Mesothelial cell of epicardium (in vitro differentiated cells): Measurements from ENCODE around the gene WSCD2. TPM values are rescaled to one million over a fixed set of nuclear protein-coding genes. Genes with fewer than 3 reads are reported as not detected.

Experiments
- DNase-seq, 2 experiments: peaks; one replicate each; pipeline ENCODE4 v3.0.0; 2021; ENCODE audit warnings: low spot score in 2 of 2; ENCODE audit not compliant: unreplicated experiment in 2 of 2
- H3K27ac Mint-ChIP-seq: 2 replicates; pipeline ENCODE4 v1.8.0; 2021; ENCODE audit warnings: mixed read lengths
- H3K27me3 Mint-ChIP-seq: 2 replicates; pipeline ENCODE4 v1.8.0; 2021; ENCODE audit warnings: low read depth, mixed read lengths
- H3K36me3 Mint-ChIP-seq: 2 replicates; pipeline ENCODE4 v1.8.0; 2021; ENCODE audit warnings: mixed read lengths
- H3K4me1 Mint-ChIP-seq: 2 replicates; pipeline ENCODE4 v1.8.0; 2021; ENCODE audit warnings: mixed read lengths
- H3K4me3 Mint-ChIP-seq: 2 replicates; pipeline ENCODE4 v1.8.0; 2021; ENCODE audit warnings: mild to moderate bottlenecking, moderate library complexity, mixed read lengths
- H3K9me3 Mint-ChIP-seq: 2 replicates; pipeline ENCODE4 v1.8.0; 2021; ENCODE audit warnings: mixed read lengths
- CTCF ChIP-seq: fragments of 200-600 bp; sonication (generic); IDR thresholded peaks from one replicate; pipeline ENCODE4 v1.5.0; 2021; ENCODE audit warnings: antibody characterized with exemption; ENCODE audit not compliant: unreplicated experiment
- total RNA-seq: library from RNA; stranded (reverse); gene quantifications from 3 replicates; pipeline ENCODE4 v1.2.1, GENCODE V29; 2021

Gene WSCD2
- 0.13 to 0.32 TPM in 2 of 3 replicates, not detected in the other for total RNA-seq

GRCh38 chr12:108129017-108129812 is at the start of gene WSCD2:
TSS of gene WSCD2 (plus strand) at chr12:108129288. CDS start at chr12:108195833, 66,545 bp downstream.
- peak; percentile 26 to 55 for DNase-seq
- TF ChIP-seq CTCF, result no peak
- Mint-ChIP-seq H3K4me3 (peak within 1 kb of the TSS; percentile 64), H3K4me1 (peaks cover 3% of the 10 kb centered on the region), H3K27me3 (peaks cover 92% of the 10 kb centered on the region), H3K36me3 (no peaks in the 10 kb centered on the region), H3K27ac (no peak within 1 kb of the TSS), H3K9me3 (no peaks in the 10 kb centered on the region)

DNA sequence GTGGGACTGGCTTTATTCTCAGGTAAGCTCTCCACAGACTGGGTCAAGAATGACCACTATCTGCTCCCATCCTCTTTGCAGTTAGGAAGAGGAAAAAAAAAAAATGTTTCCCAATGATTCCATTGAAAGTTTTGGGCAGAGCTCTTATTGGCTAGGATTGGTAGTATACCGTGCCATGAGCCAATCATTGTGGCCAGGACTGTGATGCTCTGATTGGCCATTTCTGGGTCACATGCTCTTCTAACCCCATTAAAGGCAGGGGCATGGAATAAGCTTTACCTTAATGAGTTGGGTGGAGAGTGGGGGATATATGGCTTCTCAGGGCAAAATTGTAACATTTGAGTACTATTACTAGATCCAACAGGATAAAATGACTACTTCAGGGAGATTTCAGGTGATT is 49.4 kb upstream of the WSCD2 start:
- no peak for DNase-seq
- peaks cover 8% of the 10 kb centered on the region for H3K9me3 Mint-ChIP-seq
- H3K36me3 Mint-ChIP-seq, result no peaks in the 10 kb centered on the region
- no peak overlapping the region for H3K4me3 Mint-ChIP-seq
- no peaks in the 10 kb centered on the region for H3K4me1 Mint-ChIP-seq
- TF ChIP-seq CTCF, result no peak
- H3K27me3 Mint-ChIP-seq, result peaks cover 47% of the 10 kb centered on the region
- H3K27ac Mint-ChIP-seq, result no peak overlapping the region

GRCh38 chr12:108080363-108080762 is 48.7 kb upstream of the WSCD2 start:
- no peak for TF ChIP-seq CTCF
- Mint-ChIP-seq H3K36me3 (no peaks in the 10 kb centered on the region), H3K4me1 (no peaks in the 10 kb centered on the region), H3K9me3 (peaks cover 8% of the 10 kb centered on the region), H3K4me3 (no peak overlapping the region), H3K27me3 (peaks cover 42% of the 10 kb centered on the region), H3K27ac (no peak overlapping the region)
- DNase-seq, result no peak

- Mint-ChIP-seq H3K27me3 (peaks cover 29% of the 10 kb centered on the region), H3K4me3 (no peak overlapping the region), H3K4me1 (no peaks in the 10 kb centered on the region), H3K9me3 (peaks cover 17% of the 10 kb centered on the region), H3K36me3 (no peaks in the 10 kb centered on the region), H3K27ac (no peak overlapping the region)
- no peak for TF ChIP-seq CTCF
- DNase-seq, result no peak
Measured at GRCh38 chr12:108082485-108082884, 46.6 kb upstream of the WSCD2 start.

- Mint-ChIP-seq H3K9me3 (peaks cover 31% of the 10 kb centered on the region), H3K27me3 (peaks cover 25% of the 10 kb centered on the region), H3K27ac (no peak overlapping the region), H3K4me1 (no peaks in the 10 kb centered on the region), H3K36me3 (no peaks in the 10 kb centered on the region), H3K4me3 (no peak overlapping the region)
- no peak for TF ChIP-seq CTCF
- no peak for DNase-seq
Measured at GRCh38 chr12:108087900-108088299, 41.2 kb upstream of the WSCD2 start.
